RWPE2 (cell line): ENCODE data around the gene MAP2K5.
"Not testable (repeated sequence)": the region's sequence is repeated elsewhere in the genome, so short reads cannot be mapped to it uniquely, and the experiment has no call there.

Experiments
- ATAC-seq: fragments of 200-7000 bp; cut with Tn5 transposase; 3 replicates; pipeline ENCODE4 v1.9.1; 2021; ENCODE audit warnings: low read depth
- DNase-seq: peaks from one replicate; pipeline ENCODE4 v3.0.0-alpha.2; 2020; ENCODE audit warnings: low spot score
- H3K27ac ChIP-seq: fragments of 450-650 bp; 2 replicates; pipeline ENCODE4 v1.5.1; 2017; ENCODE audit warnings: mild to moderate bottlenecking; ENCODE audit not compliant: poor library complexity, severe bottlenecking
- H3K27me3 ChIP-seq: fragments of 250-450 bp; sonication (Bioruptor Pico); 2 replicates; pipeline ENCODE4 v1.5.1; 2021; ENCODE audit warnings: mild to moderate bottlenecking, moderate library complexity; ENCODE audit not compliant: insufficient read depth, poor library complexity, severe bottlenecking
- H3K36me3 ChIP-seq: fragments of 250-450 bp; sonication (Bioruptor Pico); 2 replicates; pipeline ENCODE4 v1.5.1; 2020; ENCODE audit warnings: low read depth, mild to moderate bottlenecking, moderate library complexity
- H3K4me1 ChIP-seq: fragments of 250-450 bp; sonication (Bioruptor Pico); 2 replicates; pipeline ENCODE4 v1.5.1; 2021; ENCODE audit warnings: mild to moderate bottlenecking, moderate library complexity; ENCODE audit not compliant: insufficient read depth, poor library complexity, severe bottlenecking
- H3K4me3 ChIP-seq: fragments of 250-450 bp; sonication (Bioruptor Pico); 2 replicates; pipeline ENCODE4 v1.5.1; 2021; ENCODE audit warnings: mild to moderate bottlenecking, moderate library complexity; ENCODE audit not compliant: severe bottlenecking
- H3K9me3 ChIP-seq: fragments of 250-450 bp; sonication (Bioruptor Pico); 2 replicates; pipeline ENCODE4 v1.5.1; 2021; ENCODE audit warnings: mild to moderate bottlenecking, moderate library complexity; ENCODE audit not compliant: severe bottlenecking
- TF ChIP-seq, protein P1 (sequence below): fragments of 450-650 bp; IDR thresholded peaks from one replicate; pipeline ENCODE4 v1.5.1; 2017; ENCODE audit warnings: mild to moderate bottlenecking, moderate library complexity; ENCODE audit not compliant: poor library complexity, severe bottlenecking

MAP2K5 gene

DNA sequence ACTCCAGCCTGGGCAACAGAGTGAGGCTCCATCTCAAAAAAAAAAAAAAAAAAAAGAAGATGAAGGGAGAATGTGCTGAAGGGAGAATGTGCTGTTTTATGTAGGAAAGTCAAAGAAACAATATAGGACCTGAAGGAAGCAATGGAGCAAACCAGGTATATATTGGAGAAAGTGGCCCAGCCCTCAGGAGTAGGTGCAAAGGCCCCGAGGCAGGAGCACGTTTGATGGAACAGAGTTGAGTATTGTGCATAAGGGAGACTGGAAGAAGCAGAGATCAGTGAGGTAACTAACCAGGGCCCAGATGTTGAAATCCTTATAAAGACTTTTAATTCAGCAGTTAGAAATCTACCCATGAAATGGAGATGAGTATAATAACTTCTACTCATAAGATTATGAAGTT lies 79.6 kb downstream of the MAP2K5 start:
- no peaks in the 10 kb centered on the region for H3K9me3 ChIP-seq
- no peak for ATAC-seq
- no peak overlapping the region for H3K4me3 ChIP-seq
- H3K27me3 ChIP-seq = no peaks in the 10 kb centered on the region
- TF ChIP-seq, protein P1, sequence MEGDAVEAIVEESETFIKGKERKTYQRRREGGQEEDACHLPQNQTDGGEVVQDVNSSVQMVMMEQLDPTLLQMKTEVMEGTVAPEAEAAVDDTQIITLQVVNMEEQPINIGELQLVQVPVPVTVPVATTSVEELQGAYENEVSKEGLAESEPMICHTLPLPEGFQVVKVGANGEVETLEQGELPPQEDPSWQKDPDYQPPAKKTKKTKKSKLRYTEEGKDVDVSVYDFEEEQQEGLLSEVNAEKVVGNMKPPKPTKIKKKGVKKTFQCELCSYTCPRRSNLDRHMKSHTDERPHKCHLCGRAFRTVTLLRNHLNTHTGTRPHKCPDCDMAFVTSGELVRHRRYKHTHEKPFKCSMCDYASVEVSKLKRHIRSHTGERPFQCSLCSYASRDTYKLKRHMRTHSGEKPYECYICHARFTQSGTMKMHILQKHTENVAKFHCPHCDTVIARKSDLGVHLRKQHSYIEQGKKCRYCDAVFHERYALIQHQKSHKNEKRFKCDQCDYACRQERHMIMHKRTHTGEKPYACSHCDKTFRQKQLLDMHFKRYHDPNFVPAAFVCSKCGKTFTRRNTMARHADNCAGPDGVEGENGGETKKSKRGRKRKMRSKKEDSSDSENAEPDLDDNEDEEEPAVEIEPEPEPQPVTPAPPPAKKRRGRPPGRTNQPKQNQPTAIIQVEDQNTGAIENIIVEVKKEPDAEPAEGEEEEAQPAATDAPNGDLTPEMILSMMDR = no peak
- DNase-seq = no peak
- no peaks in the 10 kb centered on the region for H3K4me1 ChIP-seq
- no peak overlapping the region for H3K27ac ChIP-seq
- H3K36me3 ChIP-seq = peaks cover 3% of the 10 kb centered on the region; the same call in 1 of the 2 replicates

DNA sequence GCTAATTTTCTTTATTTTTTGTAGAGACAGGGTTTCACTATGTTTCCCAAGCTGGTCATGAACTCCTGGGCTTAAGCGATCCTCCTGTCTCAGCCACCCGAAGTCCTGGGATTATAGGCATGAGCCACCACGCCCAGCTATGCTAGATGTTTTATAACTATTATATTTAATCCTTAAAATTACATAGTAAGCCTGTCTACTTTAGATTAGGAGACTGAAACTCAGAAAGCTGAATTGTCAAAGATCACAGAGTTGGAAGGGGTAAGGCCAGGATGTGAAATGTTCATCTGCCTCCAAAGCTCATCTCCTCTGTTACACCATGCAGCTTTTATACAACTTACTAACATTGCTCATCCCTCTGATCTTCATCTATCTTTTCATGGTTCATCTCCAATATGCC lies 89.8 kb downstream of the MAP2K5 start:
- no peak for DNase-seq

DNA sequence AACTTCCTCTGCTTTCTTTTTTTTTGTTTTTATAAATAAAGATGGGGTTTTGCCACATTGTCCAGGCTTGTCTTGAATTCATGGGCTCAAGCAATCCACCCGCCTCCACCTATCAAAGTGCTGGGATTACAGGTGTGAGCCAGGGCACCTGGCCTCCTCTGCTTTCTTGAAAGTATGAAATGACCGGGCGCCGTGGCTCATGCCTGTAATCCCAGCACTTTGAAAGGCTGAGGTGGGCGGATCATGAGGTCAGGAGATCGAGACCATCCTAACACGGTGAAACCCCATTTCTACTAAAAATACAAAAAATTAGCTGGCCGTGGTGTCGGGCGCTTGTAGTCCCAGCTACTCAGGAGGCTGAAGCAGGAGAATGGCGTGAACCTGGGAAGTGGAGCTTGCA lies 93.4 kb downstream of the MAP2K5 start:
- not testable (repeated sequence) for H3K4me3 ChIP-seq, H3K27me3 ChIP-seq, H3K9me3 ChIP-seq, ATAC-seq, H3K27ac ChIP-seq, H3K4me1 ChIP-seq, DNase-seq
- H3K36me3 ChIP-seq = peaks cover 13% of the 10 kb centered on the region

More for the DNA sequence above, 89.8 kb downstream of the MAP2K5 start:
- Histone ChIP-seq H3K36me3 (peaks cover 8% of the 10 kb centered on the region), H3K27me3 (no peaks in the 10 kb centered on the region), H3K27ac (no peak overlapping the region), H3K4me1 (no peaks in the 10 kb centered on the region), H3K9me3 (no peaks in the 10 kb centered on the region), H3K4me3 (no peak overlapping the region)
- TF ChIP-seq, protein P1 = no peak
- no peak for ATAC-seq

DNA sequence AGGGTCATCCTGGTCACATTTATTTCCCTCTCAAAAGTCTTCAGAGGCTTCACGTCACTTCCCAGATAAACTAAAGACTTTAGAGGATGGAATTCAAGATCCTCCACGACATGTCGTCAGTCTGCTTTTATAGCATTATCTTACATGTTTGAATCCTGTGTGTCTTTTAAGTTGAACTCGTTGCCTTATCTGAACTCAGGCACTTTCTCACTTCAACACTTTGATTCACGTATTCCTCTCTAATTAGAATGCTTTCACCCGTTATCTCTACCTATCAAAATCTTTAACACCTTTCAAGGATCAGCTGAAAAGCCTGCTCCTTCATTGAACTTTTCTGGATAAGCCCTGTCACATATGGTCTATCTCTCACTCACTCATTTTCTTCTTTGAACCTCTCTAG lies 97.1 kb downstream of the MAP2K5 start:
- Histone ChIP-seq H3K4me1 (no peaks in the 10 kb centered on the region), H3K27me3 (no peaks in the 10 kb centered on the region), H3K4me3 (no peak overlapping the region), H3K36me3 (peaks cover 5% of the 10 kb centered on the region), H3K9me3 (no peaks in the 10 kb centered on the region), H3K27ac (no peak overlapping the region)
- DNase-seq = no peak
- TF ChIP-seq, protein P1 = no peak
- ATAC-seq = no peak

DNA sequence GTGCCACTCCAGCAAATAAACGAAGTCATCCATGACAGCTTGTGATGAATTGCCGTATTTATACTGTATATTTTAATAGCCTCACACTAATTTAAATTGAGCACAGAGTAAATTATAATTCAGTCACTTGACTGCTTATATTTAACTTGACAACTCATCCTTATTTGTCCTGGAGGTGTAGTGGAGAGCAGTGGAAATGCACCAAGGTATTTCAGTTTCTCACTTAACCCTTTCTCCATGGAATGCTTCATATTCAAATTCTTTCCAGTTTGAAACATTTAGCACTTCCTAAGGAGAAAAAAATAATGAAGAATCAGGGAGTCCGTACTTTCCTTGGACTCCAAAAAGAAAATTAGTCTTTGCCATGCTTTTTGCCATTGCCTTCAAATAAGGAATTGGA lies 99.0 kb downstream of the MAP2K5 start:
- TF ChIP-seq, protein P1 = no peak
- H3K4me1 ChIP-seq = no peaks in the 10 kb centered on the region
- DNase-seq (no peak), ATAC-seq (no peak)
- H3K27me3 ChIP-seq = no peaks in the 10 kb centered on the region
- no peak overlapping the region for H3K4me3 ChIP-seq
- H3K9me3 ChIP-seq = no peaks in the 10 kb centered on the region
- H3K36me3 ChIP-seq = peaks cover 8% of the 10 kb centered on the region
- no peak overlapping the region for H3K27ac ChIP-seq
